Measurements from ENCODE around the gene CAMK2D.

CAMK2D gene

DNA sequence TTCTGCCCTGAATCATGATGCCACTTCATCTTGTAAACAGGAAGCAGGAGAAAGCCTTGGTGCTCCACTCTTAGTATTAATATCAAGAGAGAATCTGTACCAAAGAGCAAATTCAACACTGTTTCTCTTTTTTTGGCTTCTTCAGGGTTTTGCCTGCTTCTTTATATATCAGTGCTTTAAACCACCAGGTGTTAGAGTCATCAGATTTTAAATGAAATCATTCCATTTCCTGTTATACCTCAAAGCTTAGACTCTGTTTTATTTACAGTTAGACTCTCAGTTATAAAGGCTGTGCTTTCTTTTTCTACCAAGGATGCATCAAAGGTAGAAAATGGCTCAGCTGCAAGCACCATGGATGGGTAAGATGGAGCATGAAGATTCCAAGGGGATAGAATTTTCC is 350.9 kb downstream of the CAMK2D start:
- no peak for DNase-seq

DNA sequence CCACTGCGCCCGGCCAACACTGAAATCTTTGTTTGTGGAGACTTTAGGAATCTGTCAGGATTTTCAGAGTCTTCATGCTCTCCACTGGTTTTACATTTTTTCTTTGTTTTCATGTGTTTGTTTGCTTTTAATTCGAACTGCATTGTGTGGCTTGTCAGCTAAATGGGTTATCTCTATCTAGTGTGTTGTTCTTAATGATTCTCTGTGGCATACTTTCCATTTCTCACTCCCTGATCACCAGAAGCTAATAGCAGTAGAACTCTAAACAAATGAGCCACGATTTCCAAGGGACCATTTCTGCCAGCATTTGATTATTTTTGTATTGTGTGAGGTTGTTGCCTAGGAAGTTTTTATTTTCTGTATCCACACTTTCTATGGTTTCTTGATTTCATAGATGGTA is 352.4 kb downstream of the CAMK2D start:
- DNase-seq = no peak

DNA sequence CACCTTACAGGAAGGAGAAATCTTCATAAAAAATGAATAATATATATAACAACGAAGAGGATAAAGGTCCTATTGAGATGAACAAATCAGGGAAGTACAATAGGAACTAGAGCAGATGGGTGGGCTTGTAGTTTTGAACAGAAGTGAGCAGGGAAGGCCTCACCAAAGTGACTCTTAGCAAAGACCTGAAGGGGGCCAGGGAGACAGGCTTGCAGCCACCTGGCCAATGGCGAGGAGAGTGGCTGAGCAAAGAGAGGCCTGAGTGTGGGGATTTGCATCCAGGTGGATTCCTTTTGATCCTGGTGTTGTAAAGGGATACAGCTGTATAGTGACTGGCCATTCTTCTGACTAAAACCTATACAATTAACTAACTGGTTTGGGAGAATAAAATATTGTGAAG is 354.1 kb downstream of the CAMK2D start:
- DNase-seq = no peak

DNA sequence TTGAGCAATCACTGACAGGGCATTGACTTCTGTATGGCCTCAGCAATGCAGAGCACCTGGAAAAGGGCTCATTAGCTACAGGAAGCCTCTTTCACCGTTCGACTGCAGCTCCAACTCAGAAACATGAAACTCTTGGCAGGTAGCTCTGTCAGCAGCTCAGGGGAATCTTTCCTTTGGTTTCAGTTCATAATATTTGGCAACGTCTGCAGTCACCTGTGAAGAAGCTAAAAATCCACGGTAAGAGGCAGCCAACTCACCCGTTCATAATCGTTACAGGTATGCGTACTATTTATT is 354.9 kb downstream of the CAMK2D start:
- DNase-seq = no peak

DNA sequence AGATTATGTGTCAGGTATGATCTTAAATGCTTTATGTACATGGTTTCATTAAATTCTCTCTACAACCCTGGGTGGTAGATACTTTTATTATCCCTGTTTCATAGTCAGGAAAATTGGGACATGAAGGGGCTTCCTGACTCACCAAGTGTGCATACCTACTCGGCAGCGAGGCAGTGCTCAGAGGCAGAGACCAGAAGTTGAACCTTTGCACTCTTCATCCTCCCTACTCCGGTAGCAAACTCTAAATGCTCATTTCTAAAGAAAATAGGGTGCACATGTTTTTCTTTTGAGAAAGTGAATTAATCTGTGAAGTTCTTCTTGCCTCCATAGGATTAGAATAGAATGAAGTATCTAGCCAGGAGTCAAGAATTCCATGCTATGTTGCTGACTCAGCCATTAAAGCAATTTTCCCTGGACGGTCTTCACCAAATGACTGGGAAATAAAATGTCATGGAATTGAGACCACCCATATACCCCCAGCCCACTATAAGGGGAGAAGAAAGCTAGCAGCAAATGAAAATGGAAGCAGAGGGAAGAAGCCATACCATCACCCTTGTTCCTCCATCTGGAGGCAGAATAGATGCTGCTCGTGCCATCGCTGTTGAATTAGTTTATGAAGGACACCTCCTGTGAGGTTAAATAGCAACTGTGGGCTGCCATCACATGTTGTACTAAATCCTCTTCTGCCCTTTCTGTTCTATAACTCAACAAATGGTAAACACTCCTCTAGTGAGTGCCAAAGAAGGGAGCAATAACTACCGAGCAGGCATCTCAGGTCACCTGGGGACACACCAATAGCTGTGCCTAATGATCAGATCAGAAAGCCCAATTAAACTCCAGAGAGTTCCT is 355.4 kb downstream of the CAMK2D start:
- no peak for DNase-seq

DNA sequence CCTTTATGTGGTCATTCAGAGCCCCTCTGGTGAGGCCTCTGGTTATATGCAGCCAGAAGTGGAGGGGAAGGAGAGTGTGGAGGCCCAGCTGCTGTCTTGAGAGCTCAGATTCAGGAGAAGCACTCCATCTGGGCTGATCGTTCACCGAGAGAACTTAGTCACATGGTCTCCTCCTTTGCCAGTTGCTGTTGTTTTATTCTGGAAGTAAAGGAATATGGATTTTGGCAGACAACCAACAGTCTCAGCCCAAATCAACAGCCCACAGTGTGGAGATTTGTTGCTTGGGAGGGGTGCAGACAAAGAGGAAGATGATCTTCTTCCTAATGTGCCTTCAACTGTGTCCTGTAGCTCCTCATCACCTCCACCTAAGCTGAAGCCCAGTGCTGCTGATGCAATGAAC is 356.7 kb downstream of the CAMK2D start:
- DNase-seq = no peak

DNA sequence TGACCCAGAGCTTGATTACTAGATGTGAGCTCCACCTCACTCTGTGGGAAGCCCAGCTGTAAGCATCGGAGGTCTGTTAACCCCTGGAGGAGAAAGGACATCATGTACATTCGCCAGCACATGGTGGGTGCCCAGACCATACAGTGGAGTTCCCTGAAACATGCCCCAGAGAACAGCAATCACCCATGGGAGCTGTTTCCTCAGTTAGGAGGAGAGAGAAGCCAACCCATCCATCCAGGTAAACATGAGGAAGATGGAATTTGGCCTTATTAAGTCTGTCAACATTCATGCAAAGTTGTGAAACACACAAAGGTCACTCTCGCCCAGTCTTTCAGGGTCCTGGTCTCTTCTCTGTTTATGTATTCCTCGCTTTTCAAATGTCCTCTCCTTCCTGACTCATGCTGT is 357.4 kb downstream of the CAMK2D start:
- no peak for DNase-seq

All from activated CD8-positive, alpha-beta memory T cell treated with anti-CD3 and anti-CD28 coated beads, Interleukin-2, amount 50 U/mL, for 48 hours (primary cell).